ENCODE data around the gene UPK2.

- TF ChIP-seq POLR2A (IDR thresholded peaks at IDR 0.05) (no peak), POLR2AphosphoS5 (IDR thresholded peaks at IDR 0.05) (no peak)
Measured at GRCh38 chr11:118927554-118928100, 28.5 kb upstream of the UPK2 start.

All from upper lobe of left lung (tissue), 4 donors.